HCT116 (cell line): ENCODE results near the gene AGER. TPM values are rescaled to one million over a fixed set of nuclear protein-coding genes. Genes with fewer than 3 reads are reported as not detected.

Experiments used
- ATAC-seq: fragments of 200-7000 bp; cut with Tn5 transposase; 2 replicates; pipeline ENCODE4 v1.9.1; 2020; ENCODE audit warnings: mild to moderate bottlenecking, moderate library complexity
- BruUV-seq: library from RNA; stranded (reverse); fragments of 400-500 nt; replicated peaks from 2 replicates; lab custom pipeline; 2021; lab: Mats Ljungman, UMichigan
- CTCF ChIA-PET: fragments of 300-600 bp; sonication (Branson Sonifier 250); formaldehyde crosslinking; loops from one replicate; lab custom pipeline; 2021; ENCODE audit warnings: antibody characterized with exemption; lab: Charles Lee
- POLR2A ChIA-PET: fragments of 300-600, 350-600 bp; sonication (Branson Sonifier 250); formaldehyde crosslinking; loops from one replicate; lab custom pipeline; 2021; ENCODE audit warnings: antibody characterized with exemption; lab: Charles Lee
- RAD21 ChIA-PET, 2 experiments: fragments of 300-600 bp; sonication (Branson Sonifier 250); formaldehyde crosslinking; loops; one replicate each; lab custom pipeline; 2023; ENCODE audit warnings: low total read pairs in 2 of 2; ENCODE audit not compliant: uncharacterized antibody in 2 of 2, unreplicated experiment in 2 of 2, low non-redundant PET in 1 of 2; lab: Charles Lee
- DNase-seq: peaks from one replicate; pipeline ENCODE4 v3.0.0-alpha.2; 2010; ENCODE audit warnings: low read depth, low spot score
- H2AFZ ChIP-seq: fragments of 200-600 bp; shearing (Covaris generic), sonication (generic); 2 replicates; pipeline ENCODE4 v1.6.1; 2017; ENCODE audit warnings: low read depth, mixed run types, mixed read lengths, antibody characterized with exemption, low read length; ENCODE audit not compliant: poor library complexity, severe bottlenecking
- H3K27ac ChIP-seq: 2 replicates; pipeline ENCODE4 v1.5.1; 2012; ENCODE audit warnings: low read depth, low read length
- H3K27me3 ChIP-seq: fragments of 200-600 bp; sonication (generic); 2 replicates; pipeline ENCODE4 v1.6.1; 2016; ENCODE audit warnings: mixed run types, low read length, mixed read lengths; ENCODE audit not compliant: insufficient read depth
- H3K36me3 ChIP-seq, 2 experiments: fragments of 200-500 bp in 1 of 2; fragments of 200-600 bp in 1 of 2; sonication (Bioruptor generic) in 1 of 2; sonication (generic) in 1 of 2; 2 replicates each; pipeline versions ENCODE4 v1.5.1 to v1.6.1; 2014 to 2016; ENCODE audit warnings: low read length in 2 of 2, inconsistent platforms in 1 of 2, mixed read lengths in 1 of 2, mixed run types in 1 of 2; ENCODE audit not compliant: insufficient read depth in 2 of 2, control insufficient read depth in 1 of 2
- H3K4me1 ChIP-seq, 2 experiments: fragments of 200-600 bp in 1 of 2; sonication (generic) in 1 of 2; 2 replicates each; pipeline versions ENCODE4 v1.5.1 to v1.6.1; 2012 to 2017; ENCODE audit warnings: low read length in 2 of 2, inconsistent platforms in 1 of 2, mild to moderate bottlenecking in 1 of 2, mixed read lengths in 1 of 2, mixed run types in 1 of 2, moderate library complexity in 1 of 2; ENCODE audit not compliant: insufficient read depth in 2 of 2, control insufficient read depth in 1 of 2
- H3K4me2 ChIP-seq: fragments of 200-600 bp; sonication (generic); 2 replicates; pipeline ENCODE4 v1.6.1; 2017; ENCODE audit warnings: mixed run types, low read length, mixed read lengths
- H3K4me3 ChIP-seq, 2 experiments: fragments of 200-600 bp in 1 of 2; sonication (generic) in 1 of 2; replicated peaks in 1 of 2; 2 replicates each; pipeline ENCODE4 v1.5.1; 2011 to 2016; ENCODE audit warnings: low read length in 2 of 2, control low read depth in 1 of 2, low read depth in 1 of 2, mild to moderate bottlenecking in 1 of 2, mixed read lengths in 1 of 2, mixed run types in 1 of 2
- H3K79me2 ChIP-seq: fragments of 200-600 bp; sonication (generic); 2 replicates; pipeline ENCODE4 v1.6.1; 2017; ENCODE audit warnings: mild to moderate bottlenecking, mixed run types, low read length, moderate library complexity, mixed read lengths; ENCODE audit not compliant: insufficient read depth
- H3K9ac ChIP-seq: fragments of 200-600 bp; sonication (generic); 2 replicates; pipeline ENCODE4 v1.6.1; 2016; ENCODE audit warnings: low read length, mixed read lengths
- H3K9me2 ChIP-seq: fragments of 200-600 bp; sonication (generic), shearing (Covaris generic); 2 replicates; pipeline ENCODE4 v1.6.1; 2017; ENCODE audit warnings: mixed run types, mild to moderate bottlenecking, moderate library complexity; ENCODE audit not compliant: insufficient read depth
- H3K9me3 ChIP-seq, 2 experiments: fragments of 200-500 bp in 1 of 2; fragments of 200-600 bp in 1 of 2; sonication (Bioruptor generic) in 1 of 2; sonication (generic) in 1 of 2; 2 replicates each; pipeline ENCODE4 v1.6.1; 2014 to 2017; ENCODE audit warnings: low read length in 2 of 2, mixed read lengths in 2 of 2, inconsistent platforms in 1 of 2, low read depth in 1 of 2, mild to moderate bottlenecking in 1 of 2, mixed run types in 1 of 2, moderate library complexity in 1 of 2; ENCODE audit not compliant: control insufficient read depth in 1 of 2, insufficient read depth in 1 of 2
- H4K20me1 ChIP-seq: fragments of 200-600 bp; sonication (generic), shearing (Covaris generic); 2 replicates; pipeline ENCODE4 v1.6.1; 2017; ENCODE audit warnings: mixed run types, mild to moderate bottlenecking, moderate library complexity; ENCODE audit not compliant: insufficient read depth
- ATF3 ChIP-seq: IDR thresholded peaks from 2 replicates; pipeline ENCODE4 v1.6.1; 2012
- CBX3 ChIP-seq: IDR thresholded peaks from 2 replicates; pipeline ENCODE4 v1.6.1; 2012; ENCODE audit warnings: low read depth
- ELF1 ChIP-seq: IDR thresholded peaks from 2 replicates; pipeline ENCODE4 v1.6.1; 2012; ENCODE audit warnings: low read depth, borderline replicate concordance
- EZH2 ChIP-seq: fragments of 200-600 bp; sonication (generic); IDR thresholded peaks from 2 replicates; pipeline ENCODE4 v1.6.1; 2017; ENCODE audit warnings: antibody characterized with exemption, mixed run types
- EZH2phosphoT487 ChIP-seq: fragments of 200-600 bp; IDR thresholded peaks from 2 replicates; pipeline ENCODE4 v1.6.1; 2018; ENCODE audit warnings: antibody characterized with exemption, borderline replicate concordance
- FOSL1 ChIP-seq: IDR thresholded peaks from 2 replicates; pipeline ENCODE4 v1.6.1; 2012; ENCODE audit warnings: low read depth
- MAX ChIP-seq: IDR thresholded peaks from 2 replicates; pipeline ENCODE4 v1.6.1; 2012
- POLR2A ChIP-seq: IDR thresholded peaks from 2 replicates; pipeline ENCODE4 v1.7.0; 2011; ENCODE audit warnings: borderline replicate concordance; ENCODE audit not compliant: insufficient read depth, insufficient read length; ENCODE audit errors: extremely low read depth
- RAD21 ChIP-seq: IDR thresholded peaks from 2 replicates; pipeline ENCODE4 v1.6.1; 2012; ENCODE audit warnings: low read depth, mild to moderate bottlenecking
- REST ChIP-seq: IDR thresholded peaks from 2 replicates; pipeline ENCODE4 v1.6.1; 2012; ENCODE audit warnings: low read depth
- TCF7L2 ChIP-seq: IDR thresholded peaks from 2 replicates; pipeline ENCODE4 v1.7.0; 2011; ENCODE audit warnings: borderline replicate concordance, inconsistent platforms; ENCODE audit not compliant: insufficient read depth, insufficient read length; ENCODE audit errors: extremely low read depth
- YY1 ChIP-seq: IDR thresholded peaks from 2 replicates; pipeline ENCODE4 v1.6.1; 2011; ENCODE audit warnings: low read length, low read depth, moderate library complexity, mild to moderate bottlenecking; ENCODE audit not compliant: insufficient replicate concordance; ENCODE audit errors: extremely low read depth
- ZFX ChIP-seq: fragments of 450-650 bp; IDR thresholded peaks from 2 replicates; pipeline ENCODE4 v1.6.1; 2017
- ZNF274 ChIP-seq: fragments of 200-500 bp; sonication (Bioruptor generic); IDR thresholded peaks from 2 replicates; pipeline ENCODE4 v1.6.1; 2014; ENCODE audit warnings: mild to moderate bottlenecking, low read depth, low read length, inconsistent platforms
- intact Hi-C: fragments of 100-400 bp; cut with micrococcal nuclease; formaldehyde crosslinking; loops from 2 replicates; pipeline ENCODE4 v1.10.0; 2022
- total RNA-seq: library from RNA; stranded (reverse); gene quantifications from one replicate; pipeline ENCODE4 v1.2.1, GENCODE V29; 2021; ENCODE audit not compliant: unreplicated experiment

Gene AGER
- total RNA-seq, 1 experiment from 2014 or later = 22.6 TPM

GRCh38 chr6:32213649-32214048 is 29.6 kb upstream of the AGER start:
- H3K4me1 ChIP-seq = no peaks in the 10 kb centered on the region
- BruUV-seq = no TSS peak
- H3K36me3 ChIP-seq = no peaks in the 10 kb centered on the region
- TF ChIP-seq POLR2A = no peak
- no peak for TF ChIP-seq ATF3
- no peak for TF ChIP-seq ZFX
- TF ChIP-seq MAX = no peak
- TF ChIP-seq YY1 = no peak
- TF ChIP-seq ZNF274 = no peak
- TF ChIP-seq EZH2 = no peak
- no peak for TF ChIP-seq ELF1
- no peak for TF ChIP-seq EZH2phosphoT487
- TF ChIP-seq TCF7L2 = no peak
- no peak for TF ChIP-seq RAD21
- TF ChIP-seq REST = no peak
- TF ChIP-seq FOSL1 = no peak
- no peak for TF ChIP-seq CBX3
- H3K4me2 ChIP-seq = no peak overlapping the region
- H3K4me3 ChIP-seq = no peak overlapping the region
- H2AFZ ChIP-seq = no peak overlapping the region
- H3K27ac ChIP-seq = no peak overlapping the region
- H4K20me1 ChIP-seq = no peaks in the 10 kb centered on the region
- H3K9me2 ChIP-seq = no peaks in the 10 kb centered on the region
- ChIA-PET POLR2A (interaction anchor here (0.8 kb wide), 1 partner anchor 18 kb away, joined by 3 read pairs; no protein-coding TSS in a partner anchor), RAD21 (no interaction called here), CTCF (no interaction called here)
- DNase-seq = no peak
- H3K9me3 ChIP-seq = no peaks in the 10 kb centered on the region
- no peaks in the 10 kb centered on the region for H3K27me3 ChIP-seq
- no peak overlapping the region for H3K9ac ChIP-seq
- no peaks in the 10 kb centered on the region for H3K79me2 ChIP-seq
- ATAC-seq = no peak
- intact Hi-C loops = no loop called here
